A673 (cell line): ENCODE results near the gene RBM20.

ENCODE experiments used
- CTCF ChIP-seq: fragments of 300-800, 200-600 bp; sonication (generic); conservative IDR thresholded peaks from 2 replicates; pipeline ENCODE4 v1.5.1; 2017; ENCODE audit warnings: low read depth, mild to moderate bottlenecking, antibody characterized with exemption, low read length, moderate library complexity, mixed read lengths
- EZH2 ChIP-seq: fragments of 200-600 bp; sonication (generic); IDR thresholded peaks from 2 replicates; pipeline ENCODE4 v1.6.1; 2017; ENCODE audit warnings: borderline replicate concordance, low read depth, mild to moderate bottlenecking, mixed read lengths, antibody characterized with exemption, low read length; ENCODE audit not compliant: poor library complexity, severe bottlenecking

- no peak for TF ChIP-seq CTCF
- no peak for TF ChIP-seq EZH2
Measured at GRCh38 chr10:110664483-110665420, 20.6 kb downstream of the RBM20 start.
